G401.6 (cell line): ENCODE data around the gene JADE3.
"Not testable (repeated sequence)": the region's sequence is repeated elsewhere in the genome, so short reads cannot be mapped to it uniquely, and the experiment has no call there.

Experiments
- FAIRE-seq: peaks from 2 replicates; lab custom pipeline; 2012; peaks lifted over from hg19 to GRCh38; lab: Jason Lieb, UNC

Gene JADE3

DNA sequence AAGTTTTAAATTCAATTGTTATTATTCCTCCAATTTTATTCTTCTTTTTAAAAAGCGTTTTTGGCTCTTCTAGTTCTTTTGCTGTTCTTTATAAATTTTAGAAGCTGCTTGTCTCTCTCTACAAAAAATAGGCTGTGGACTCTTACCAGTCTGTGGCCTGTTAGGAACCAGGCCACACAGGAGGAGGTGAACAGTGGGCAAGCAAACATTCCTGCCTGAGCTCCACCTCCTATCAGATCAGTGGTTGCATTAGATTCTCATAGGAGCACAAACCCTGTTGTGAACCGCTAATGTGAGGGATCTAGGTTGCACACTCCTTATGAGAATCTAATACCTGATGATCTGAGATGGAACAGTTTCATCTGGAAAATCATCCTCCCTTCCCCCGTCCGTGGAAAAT lies 23.1 kb downstream of the JADE3 start:
- FAIRE-seq: no peak

DNA sequence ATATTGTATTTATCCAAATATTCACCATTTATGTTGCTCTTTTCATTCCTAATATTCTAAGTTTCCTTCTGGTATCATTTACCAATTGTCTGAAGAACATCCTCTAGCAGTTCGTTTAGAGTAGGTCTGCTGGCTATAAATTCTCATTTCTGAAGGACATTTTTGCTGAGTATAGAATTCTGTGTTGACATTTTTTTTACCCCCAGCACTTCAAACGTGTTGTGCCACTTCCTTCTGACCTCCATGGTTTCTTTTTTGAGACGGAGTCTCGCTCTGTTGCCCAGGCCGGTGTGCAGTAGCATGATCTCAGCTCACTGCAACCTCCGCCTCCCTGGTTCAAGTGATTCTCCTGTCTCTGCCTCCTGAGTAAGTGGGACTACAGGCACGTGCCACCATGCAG lies 26.4 kb downstream of the JADE3 start:
- no peak for FAIRE-seq

DNA sequence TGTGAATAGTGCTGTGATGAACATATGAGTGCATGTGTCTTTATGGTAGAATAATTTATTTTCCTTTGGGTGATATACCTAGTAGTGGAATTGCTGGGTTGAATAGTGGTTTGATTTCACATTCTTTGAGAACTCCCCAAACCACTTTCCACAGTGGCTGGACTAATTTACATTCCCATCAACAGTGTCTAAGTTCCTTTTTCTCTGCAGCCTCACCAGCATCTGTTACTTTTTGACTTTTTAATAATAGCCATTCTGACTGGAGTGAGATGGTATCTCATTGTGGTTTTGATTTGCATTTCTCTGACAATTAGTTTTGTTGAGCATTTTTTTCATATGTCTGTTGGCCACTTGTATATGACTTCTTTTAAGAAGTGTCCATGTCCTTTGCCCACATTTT lies 29.1 kb downstream of the JADE3 start:
- FAIRE-seq: no peak

DNA sequence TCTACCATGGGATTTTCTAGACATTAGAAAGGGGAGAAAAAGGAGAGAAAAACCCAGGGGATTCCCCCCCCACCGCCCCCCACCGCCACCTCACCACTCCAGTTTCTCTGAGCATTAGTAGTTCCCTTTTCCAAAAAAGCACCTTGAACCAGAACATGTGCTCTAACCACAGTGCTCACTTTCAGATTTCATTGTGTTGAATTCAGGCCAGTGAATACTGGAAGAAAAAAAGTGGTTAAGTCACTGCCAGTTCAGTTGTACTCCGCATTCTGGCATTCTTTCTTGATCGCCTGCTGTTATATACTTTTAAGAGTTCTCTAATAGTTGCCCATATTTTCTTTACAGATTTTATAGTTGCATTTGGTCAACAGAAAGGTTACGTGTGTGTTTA lies 40.9 kb downstream of the JADE3 start:
- FAIRE-seq: no peak

DNA sequence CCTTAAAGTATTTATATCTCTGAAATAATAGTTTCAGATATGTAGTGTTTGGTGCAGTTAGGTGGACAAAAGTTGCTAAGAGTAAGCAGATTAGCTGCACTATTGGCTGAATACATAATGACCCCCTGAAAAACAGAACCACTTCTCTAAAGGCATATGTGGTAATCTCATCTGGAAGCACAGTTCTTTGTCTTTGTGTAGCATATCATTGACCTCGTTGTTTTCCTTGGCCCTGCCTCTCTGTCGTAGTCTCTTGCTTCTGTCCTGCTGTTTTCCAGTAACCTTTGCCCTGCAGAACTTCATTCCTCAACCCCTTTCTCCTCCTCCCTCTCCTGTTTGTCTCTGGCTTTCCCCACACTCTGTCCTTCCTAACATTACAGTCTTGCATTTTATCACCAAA lies 41.4 kb downstream of the JADE3 start:
- FAIRE-seq: no peak

DNA sequence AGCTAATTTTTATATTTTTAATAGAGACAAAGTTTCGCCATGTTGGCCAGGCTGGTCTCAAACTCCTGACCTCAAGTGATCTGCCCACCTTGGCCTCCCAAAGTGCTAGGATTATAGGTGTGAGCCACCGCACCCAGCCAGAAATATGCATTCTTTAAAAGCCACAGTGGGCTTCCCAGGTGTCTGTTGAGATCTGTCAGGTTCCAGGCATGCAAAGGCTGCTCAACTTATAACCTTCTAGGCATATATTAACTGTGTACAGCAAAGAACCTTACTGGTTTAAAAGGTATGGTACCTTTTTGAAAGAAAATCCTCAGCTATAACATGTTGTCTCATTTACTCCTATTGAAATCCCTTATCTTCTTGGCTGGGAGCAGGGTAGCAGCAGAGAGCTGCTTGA lies 42.5 kb downstream of the JADE3 start:
- FAIRE-seq: no peak

DNA sequence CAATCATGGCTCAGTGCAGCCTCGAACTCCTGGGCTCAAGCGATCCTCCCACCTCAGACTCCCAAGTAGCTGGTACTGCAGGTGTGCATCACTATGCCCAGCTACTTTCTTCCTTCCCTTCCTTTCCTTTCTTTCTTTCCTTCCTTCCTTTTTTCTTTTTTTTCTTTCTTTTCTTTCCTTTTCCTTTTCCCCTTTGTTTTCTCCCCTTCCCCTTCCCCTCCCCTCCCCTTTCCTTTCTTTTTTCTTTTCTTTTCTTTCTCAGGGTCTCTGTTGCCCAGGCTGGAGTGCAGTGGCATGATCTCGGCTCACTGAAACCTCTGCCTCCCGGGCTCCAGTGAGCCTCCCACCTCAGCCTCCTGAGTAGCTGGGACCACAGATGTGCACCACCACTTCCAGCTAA lies 44.4 kb downstream of the JADE3 start:
- FAIRE-seq: not testable (repeated sequence)

DNA sequence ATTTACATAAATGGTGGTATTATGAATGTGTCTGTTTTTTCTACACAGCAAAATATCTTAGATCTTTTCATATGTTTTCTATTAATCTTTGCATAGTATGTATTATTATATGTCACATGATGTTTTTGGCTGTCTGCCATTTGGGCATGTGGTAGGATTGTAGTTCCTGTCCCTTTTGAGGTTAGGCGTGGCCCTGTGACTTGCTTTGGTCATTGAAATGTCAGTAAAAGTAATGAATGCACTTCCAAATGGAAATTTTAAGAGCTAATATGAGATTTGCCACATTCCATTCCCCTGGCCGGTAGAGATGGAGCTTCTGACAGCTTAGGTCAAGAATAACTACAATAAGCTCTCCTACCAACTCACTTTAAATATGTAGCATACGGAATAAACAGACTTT lies 45.1 kb downstream of the JADE3 start:
- no peak for FAIRE-seq

DNA sequence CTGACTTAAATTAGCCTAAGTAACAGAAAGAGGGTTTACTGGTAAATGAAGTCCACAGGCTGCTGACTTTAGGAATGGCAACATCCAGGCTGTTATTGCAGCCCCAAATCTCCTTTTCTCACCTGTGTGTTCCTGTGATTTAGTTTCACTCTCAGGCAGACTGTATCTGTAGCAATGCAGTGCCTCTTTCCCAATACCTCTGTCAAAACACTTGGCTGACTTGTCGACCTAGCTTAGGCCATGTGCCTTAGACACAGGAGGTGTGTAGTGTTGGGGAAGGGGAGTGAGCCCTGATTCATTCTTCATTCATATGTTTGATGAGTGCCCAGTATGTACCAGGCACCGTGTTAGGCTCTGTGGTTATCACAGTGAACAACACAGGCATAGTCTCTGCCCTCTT lies 46.9 kb downstream of the JADE3 start:
- no peak for FAIRE-seq

DNA sequence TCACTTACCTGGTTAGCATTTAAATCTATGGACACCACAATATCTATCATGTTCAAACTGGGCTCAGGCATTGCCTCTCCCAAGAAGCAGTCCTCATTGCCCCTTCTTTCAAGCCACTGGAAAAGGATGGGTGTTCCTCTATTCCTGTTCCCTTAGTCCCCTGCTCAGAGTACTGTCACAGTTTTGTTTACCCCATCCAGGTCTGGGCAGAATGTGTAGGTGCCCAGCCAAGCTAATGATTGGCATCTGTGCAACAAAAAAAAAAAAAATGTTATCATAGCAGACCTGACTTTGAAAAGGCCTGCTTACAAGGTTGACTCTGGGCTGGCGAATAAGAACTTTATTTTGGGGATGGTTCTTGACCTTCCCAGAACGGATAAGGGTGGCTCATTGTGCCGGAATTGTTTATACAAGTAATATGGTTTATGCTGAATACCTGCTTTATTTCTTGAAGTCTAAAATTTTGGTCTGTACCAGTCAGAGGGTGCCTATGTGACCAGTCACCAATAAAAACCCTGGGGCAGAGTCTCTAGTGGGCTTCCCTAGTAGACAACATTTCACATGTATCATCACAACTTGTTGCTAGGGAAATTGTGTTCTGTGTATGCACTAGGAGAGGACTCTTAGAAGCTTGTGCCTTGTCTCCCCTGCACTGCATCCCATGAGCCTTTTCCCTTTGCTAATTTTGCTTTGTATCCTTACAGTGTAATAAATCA lies 47.9 kb downstream of the JADE3 start:
- FAIRE-seq: no peak

DNA sequence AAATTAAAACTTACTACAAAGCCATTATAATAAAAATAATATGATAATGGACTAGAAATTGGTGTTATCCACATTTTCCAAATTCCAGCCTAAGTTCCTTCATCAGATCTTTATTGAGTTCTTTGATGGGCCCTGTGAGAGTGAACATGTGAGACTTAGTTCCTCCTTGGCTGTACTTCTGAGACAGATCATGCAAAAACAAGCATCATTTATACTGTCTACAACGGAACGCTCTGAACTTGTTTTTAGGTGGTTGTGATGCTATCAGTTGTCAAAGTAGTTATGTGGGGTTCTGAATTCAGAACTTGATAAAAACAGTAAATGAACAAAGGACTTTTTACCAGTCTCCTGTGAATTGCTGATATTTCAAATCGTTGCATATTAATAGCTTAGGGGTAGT lies 48.9 kb downstream of the JADE3 start:
- no peak for FAIRE-seq

DNA sequence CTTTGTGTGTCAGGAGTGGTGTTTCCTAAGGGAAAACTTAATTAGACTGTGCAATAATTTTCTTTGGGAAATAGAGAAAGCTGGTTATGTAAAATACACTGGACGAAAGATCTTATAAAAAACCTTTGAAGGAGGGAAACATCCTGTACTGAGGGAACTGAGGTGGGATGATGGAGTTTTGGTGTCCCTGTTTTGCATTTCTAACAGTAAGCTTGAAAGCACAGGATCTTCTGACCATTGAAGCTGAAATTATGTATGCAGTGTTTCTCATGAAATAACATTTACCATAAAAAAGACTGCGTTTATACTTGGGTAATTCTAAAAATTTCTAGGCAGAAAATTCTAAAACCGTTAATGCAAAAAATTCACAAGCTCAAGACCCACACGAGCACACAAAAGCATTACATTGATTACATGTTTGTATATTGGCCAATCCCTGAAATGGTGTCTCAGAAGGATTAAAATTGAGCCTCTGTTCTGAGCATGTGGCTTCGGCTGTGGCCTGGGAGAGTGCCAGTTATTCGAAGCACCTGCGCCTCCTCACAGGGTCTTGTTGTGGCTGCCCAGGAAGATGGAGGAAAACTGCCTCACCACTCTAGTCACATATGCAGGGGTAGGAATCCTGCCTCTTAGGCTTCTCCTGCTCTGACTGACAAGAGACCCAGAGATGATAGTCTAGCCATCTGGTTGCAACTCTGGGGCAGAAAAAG lies 49.5 kb downstream of the JADE3 start:
- FAIRE-seq: no peak

DNA sequence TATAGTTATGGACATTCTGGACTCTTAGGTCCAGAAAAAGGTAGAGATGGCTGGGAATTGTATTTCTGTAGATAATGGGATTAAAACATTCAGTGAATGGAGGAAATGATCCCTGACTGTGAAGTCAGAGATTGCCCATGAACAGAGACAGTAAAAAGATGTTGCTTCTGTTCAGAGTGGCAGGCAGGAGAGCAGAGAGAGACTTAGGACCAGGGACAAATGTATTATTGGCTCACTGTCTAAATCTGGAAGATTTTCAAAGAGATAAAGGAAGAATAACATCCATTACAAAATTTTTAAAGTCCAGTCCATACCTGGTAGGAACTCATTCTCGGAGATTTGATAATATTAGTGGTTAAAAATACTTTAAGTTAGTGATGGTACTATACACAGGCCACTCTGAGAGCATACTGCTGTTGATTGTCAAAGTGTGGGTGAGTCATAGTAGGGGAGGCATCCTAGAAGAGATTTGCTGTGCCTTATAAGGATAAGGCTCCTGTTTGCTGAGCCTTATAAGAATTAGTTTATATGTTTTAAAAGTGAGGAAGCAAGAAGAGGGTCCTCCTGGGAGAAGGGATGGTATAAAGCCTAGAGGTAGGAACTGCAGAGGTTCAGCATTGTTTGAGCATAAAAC lies 53.0 kb downstream of the JADE3 start:
- FAIRE-seq: no peak

DNA sequence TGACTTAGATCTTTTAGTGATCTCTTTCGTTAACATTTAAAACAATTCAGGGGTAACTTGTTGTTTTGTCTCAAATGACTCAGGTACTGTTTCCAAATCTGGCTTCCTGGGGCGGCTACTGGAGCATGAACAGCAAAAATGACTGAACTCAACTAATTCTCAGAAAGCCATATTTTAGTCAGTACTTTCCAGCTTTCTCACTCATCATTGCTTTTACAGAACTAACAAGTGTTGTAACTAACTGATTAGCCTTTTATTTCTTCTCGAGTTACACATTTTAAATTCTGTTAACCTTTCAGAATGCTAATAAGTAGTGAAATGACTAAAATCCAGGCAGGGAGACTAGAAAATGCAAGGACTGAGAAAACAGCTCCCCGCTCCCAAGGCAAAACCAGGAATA lies 55.3 kb downstream of the JADE3 start:
- FAIRE-seq: no peak

DNA sequence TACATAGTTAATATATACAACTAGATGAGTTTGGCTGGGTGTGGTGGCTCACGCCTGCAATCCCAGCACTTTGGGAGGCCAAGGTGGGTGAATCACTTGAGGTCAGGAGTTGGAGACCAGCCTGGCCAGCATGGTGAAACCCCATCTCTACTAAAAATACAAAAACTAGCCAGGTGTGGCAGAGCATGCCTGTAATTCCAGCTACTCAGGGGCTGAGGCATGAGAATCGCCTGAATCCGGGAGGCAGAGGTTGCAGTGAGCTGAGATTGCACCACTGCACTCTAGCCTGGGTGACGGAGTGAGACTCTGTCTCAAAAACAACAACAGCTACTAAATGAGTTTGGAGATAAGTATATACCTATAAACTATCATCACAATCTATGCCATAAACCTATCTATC lies 64.8 kb downstream of the JADE3 start:
- FAIRE-seq: not testable (repeated sequence)

DNA sequence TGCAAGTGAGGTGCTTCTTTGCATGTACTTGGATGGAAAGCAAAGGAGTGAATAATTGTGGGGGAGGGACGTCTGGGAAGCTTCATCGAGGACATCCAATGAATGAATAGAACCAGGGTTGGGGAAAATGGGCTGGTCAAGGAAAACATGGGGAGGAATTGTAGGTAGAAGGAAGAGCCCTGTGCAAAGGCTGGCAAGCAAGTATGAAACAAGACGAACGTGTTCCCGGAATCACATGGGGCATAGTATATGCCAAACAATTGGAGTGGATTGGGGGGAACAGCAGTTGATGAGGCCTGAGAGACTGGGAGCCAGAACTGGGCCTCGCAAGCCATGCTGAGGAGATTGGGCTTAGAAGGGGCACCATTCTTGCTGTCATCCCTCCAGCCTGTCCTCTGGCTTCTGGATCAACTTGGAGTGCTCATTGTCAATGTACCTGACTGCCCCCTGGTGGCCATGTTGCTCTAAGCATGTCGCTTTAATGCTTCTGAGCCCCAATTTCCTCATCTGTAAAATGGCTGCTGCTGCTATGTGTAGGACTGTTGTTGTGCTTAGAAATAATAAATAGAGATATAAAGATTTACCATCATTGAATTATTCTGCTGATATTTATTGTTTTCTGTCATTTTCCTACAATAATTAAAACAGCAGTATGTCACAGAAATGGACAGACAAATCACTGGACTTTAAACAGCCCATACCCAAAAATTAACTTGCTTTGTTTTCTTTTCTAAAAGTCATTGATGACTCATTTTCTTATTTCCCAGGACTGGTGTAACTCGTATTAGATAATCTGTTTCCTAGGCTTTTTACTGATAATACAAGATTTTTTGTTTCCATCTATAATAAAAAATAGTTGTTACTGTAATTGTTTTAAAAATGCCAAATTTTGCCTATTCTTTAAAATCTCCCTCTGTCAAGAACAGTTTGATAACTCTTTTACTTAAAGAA lies 66.4 kb downstream of the JADE3 start:
- peak; percentile 71 for FAIRE-seq

DNA sequence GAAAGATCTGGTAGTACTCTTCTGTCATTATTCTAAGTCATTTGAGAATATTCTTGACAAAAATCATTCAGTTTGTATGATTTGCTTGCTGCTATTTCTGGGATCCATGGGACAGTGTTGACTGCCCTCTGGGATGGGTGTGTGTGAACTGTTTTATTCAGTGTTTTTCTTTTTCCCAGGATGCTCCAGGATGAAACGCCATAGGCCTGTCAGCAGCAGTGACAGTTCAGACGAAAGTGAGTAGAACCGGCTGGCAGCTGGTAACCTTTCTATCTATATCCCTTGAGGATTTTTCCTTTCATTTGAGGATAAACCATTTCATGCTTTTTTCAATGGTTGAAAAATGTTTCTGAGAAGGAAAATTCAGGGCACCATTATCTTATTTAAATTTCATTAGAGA lies 72.5 kb downstream of the JADE3 start:
- no peak for FAIRE-seq

DNA sequence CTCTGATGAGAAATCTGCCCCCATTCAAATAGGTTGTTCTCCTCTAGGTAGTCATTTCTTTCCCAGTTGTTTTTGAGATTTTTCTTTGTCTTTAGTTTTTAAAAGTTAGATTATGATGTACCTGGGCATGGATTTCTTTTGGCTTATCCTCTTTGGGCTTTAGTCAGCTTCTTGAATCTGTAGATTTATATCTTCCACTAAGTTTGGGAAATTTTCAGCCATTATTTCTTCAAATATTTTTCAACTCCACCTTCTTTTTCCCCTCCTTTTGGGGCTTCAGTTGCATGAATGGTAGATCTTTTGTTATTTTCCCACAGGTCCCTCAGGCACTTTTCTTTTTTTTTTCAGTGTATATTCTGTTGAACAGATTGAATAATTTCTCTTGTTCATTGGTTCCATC lies 77.3 kb downstream of the JADE3 start:
- no peak for FAIRE-seq

DNA sequence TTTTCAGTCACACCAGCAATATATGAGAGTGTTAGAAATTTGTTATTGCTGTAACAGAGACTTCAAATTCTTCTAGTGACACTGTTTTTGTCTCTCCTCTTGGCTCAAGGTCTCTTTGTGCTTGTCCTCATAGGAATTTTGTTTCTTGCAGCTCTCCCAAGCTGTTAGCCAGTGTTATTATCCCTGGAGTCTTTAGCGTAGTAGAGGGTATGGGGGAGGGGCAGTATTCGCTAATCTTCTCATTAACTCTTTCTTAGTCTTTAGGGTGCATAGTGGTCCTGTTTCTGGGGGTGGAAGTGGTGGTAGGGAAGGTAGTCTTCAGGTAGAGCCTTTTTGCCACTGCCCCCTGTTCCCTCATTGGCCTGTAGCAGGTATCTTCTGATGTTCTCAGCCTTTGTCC lies 79.4 kb downstream of the JADE3 start:
- no peak for FAIRE-seq

DNA sequence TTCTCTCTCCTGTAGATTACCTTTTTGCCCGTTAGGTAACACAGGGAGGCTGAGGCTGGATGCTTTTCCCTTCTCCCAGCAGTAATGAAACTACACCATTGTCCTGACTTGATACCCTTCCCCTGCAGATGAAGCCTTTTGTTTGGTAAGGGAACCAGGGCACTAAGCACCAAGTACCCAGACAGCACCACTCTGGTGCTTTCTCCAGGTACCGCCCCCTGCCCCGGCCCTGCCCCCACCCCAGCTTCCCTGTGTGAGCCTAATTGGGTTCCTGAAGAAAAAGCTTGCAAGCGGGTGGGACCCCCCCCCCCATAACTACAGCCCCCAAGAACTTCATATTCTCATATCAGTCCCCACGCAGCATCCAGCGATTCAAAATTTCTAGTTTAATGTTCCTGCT lies 79.8 kb downstream of the JADE3 start:
- FAIRE-seq: no peak

DNA sequence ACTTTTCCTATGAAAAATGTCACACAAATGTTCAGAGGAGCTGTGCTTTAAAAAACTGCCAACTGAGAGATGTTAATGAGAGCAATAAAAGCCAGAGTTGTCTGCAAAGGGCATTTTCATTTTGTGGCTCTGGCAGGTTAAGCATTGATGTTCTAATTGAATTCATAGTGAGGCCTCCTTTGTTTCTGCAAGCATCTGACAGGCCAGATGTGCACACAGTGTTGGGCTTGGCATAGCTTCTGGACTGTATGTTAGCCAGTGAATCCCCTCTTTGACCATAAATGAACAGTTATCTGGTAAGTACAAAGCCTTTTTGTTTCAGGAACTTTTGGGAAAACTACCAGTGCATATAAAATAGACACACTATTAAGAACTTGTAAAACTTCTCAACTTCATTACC lies 81.9 kb downstream of the JADE3 start:
- no peak for FAIRE-seq

DNA sequence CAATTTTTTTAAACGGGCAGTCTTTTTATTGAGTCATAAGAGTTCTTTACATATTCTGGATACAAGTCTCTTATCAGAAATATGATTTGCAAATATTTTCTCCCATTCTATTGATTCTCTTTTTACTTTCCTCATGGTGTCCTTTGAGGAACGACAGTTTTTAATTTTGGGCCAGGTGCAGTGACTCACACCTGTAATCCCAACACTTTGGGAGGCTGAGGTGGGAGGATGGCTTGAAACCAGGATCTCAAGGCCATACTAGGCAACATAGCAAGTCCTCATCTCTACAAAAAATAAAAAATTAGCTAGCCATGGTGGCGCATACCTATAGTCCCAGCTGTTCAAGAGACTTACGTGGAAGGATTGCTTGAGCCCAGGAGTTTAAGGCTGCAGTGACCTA lies 99.9 kb downstream of the JADE3 start:
- no peak for FAIRE-seq

DNA sequence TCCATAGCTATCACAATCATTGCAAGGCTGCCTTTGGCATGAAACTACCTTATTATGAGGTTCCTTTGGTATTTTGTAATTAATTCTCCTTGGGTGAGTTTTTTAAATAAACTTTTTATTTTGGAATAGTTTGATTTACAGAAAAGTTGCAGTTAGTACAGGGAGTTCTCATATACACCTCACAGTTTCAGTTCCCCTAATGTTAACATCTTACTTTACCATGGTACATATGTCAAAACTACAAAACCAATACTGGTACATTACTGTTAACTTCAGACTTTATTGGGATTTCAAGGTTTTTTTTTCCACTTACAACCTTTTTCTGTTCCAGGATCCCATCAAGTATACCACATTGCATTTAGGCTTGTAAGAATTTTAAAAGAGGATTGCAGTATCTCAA lies 114.0 kb downstream of the JADE3 start:
- no peak for FAIRE-seq
